GM19035 (cell line): Measurements from ENCODE around the gene CTNNBL1.
"Not testable (repeated sequence)": the region's sequence is repeated elsewhere in the genome, so short reads cannot be mapped to it uniquely, and the experiment has no call there.

Experiments used
- ATAC-seq: cut with Tn5 transposase; IDR thresholded peaks from one replicate; pipeline ENCODE4 v1.9.1; 2021; ENCODE audit not compliant: unreplicated experiment

The CTNNBL1 gene

GRCh38 chr20:37848706-37849105 lies 154.9 kb downstream of the CTNNBL1 start:
- no peak for ATAC-seq

- ATAC-seq: no peak
Measured at GRCh38 chr20:37849156-37849555, 155.3 kb downstream of the CTNNBL1 start.

- ATAC-seq: no peak
Measured at GRCh38 chr20:37849566-37849965, 155.7 kb downstream of the CTNNBL1 start.

GRCh38 chr20:37850036-37850592 lies 156.3 kb downstream of the CTNNBL1 start:
- no peak for ATAC-seq

GRCh38 chr20:37850724-37851355 lies 157.0 kb downstream of the CTNNBL1 start:
- ATAC-seq: no peak

- no peak for ATAC-seq
Measured at GRCh38 chr20:37852666-37853065, 158.8 kb downstream of the CTNNBL1 start.

GRCh38 chr20:37853823-37854375 lies 160.1 kb downstream of the CTNNBL1 start:
- no peak for ATAC-seq

- not testable (repeated sequence) for ATAC-seq
Measured at GRCh38 chr20:37856034-37856433, 162.2 kb downstream of the CTNNBL1 start.

- ATAC-seq: no peak
Measured at GRCh38 chr20:37856932-37857660, 163.3 kb downstream of the CTNNBL1 start.

GRCh38 chr20:37859406-37860171 lies 165.8 kb downstream of the CTNNBL1 start:
- no peak for ATAC-seq

- no peak for ATAC-seq
Measured at GRCh38 chr20:37863289-37863688, 169.5 kb downstream of the CTNNBL1 start.

- no peak for ATAC-seq
Measured at GRCh38 chr20:37864298-37864697, 170.5 kb downstream of the CTNNBL1 start.

- ATAC-seq: no peak
Measured at GRCh38 chr20:37866051-37866450, 172.2 kb downstream of the CTNNBL1 start.

GRCh38 chr20:37867289-37868195 lies 173.7 kb downstream of the CTNNBL1 start:
- no peak for ATAC-seq

- ATAC-seq: no peak
Measured at GRCh38 chr20:37868851-37869333, 175.1 kb downstream of the CTNNBL1 start.

- no peak for ATAC-seq
Measured at GRCh38 chr20:37869334-37869861, 175.6 kb downstream of the CTNNBL1 start.

- ATAC-seq: no peak
Measured at GRCh38 chr20:37870294-37870693, 176.5 kb downstream of the CTNNBL1 start.

GRCh38 chr20:37871751-37872150 lies 177.9 kb downstream of the CTNNBL1 start:
- no peak for ATAC-seq

GRCh38 chr20:37872161-37872560 lies 178.3 kb downstream of the CTNNBL1 start:
- no peak for ATAC-seq

- no peak for ATAC-seq
Measured at GRCh38 chr20:37873884-37874283, 180.1 kb downstream of the CTNNBL1 start.
